Panc1 (cell line): Measurements from ENCODE around the gene FAM200C. TPM values are rescaled to one million over a fixed set of nuclear protein-coding genes. Genes with fewer than 3 reads are reported as not detected.
A peak's percentile ranks its signal among the peaks of the same experiment; 100 is the strongest.

ENCODE experiments used
- ATAC-seq: fragments of 200-7000 bp; cut with Tn5 transposase; 2 replicates; pipeline ENCODE4 v1.9.1; 2020; ENCODE audit warnings: mild to moderate bottlenecking, moderate library complexity
- BruUV-seq: library from RNA; stranded (reverse); fragments of 400-500 nt; replicated peaks from 2 replicates; lab custom pipeline; 2021; lab: Mats Ljungman, UMichigan
- CTCF ChIA-PET: fragments of 300-600 bp; sonication (Branson Sonifier 250); formaldehyde crosslinking; loops from one replicate; lab custom pipeline; 2022; ENCODE audit warnings: antibody characterized with exemption; lab: Charles Lee
- POLR2A ChIA-PET: fragments of 300-600 bp; sonication (Branson Sonifier 250); formaldehyde crosslinking; loops from one replicate; lab custom pipeline; 2022; ENCODE audit warnings: antibody characterized with exemption; lab: Charles Lee
- DNase-seq: peaks from one replicate; pipeline ENCODE4 v3.0.0-alpha.2; 2010; ENCODE audit warnings: low read depth, low spot score
- H3K27ac ChIP-seq: 2 replicates; pipeline ENCODE4 v1.5.1; 2011; ENCODE audit warnings: mild to moderate bottlenecking, low read length, inconsistent platforms
- H3K27me3 ChIP-seq: fragments of 200-500 bp; sonication (Bioruptor generic); 2 replicates; pipeline ENCODE4 v1.6.0; 2014; ENCODE audit warnings: low read length, inconsistent platforms; ENCODE audit not compliant: control insufficient read depth, insufficient read depth
- H3K36me3 ChIP-seq: fragments of 200-500 bp; sonication (Bioruptor generic); 2 replicates; pipeline ENCODE4 v1.5.1; 2014; ENCODE audit warnings: inconsistent platforms, mild to moderate bottlenecking, low read length, moderate library complexity; ENCODE audit not compliant: control insufficient read depth, insufficient read depth
- H3K4me1 ChIP-seq: 2 replicates; pipeline ENCODE4 v1.5.1; 2011; ENCODE audit warnings: inconsistent platforms, mild to moderate bottlenecking, low read length, moderate library complexity; ENCODE audit not compliant: control insufficient read depth, insufficient read depth
- H3K4me3 ChIP-seq, 2 experiments: 2 replicates each; pipeline ENCODE4 v1.5.1; 2011 to 2012; ENCODE audit warnings: low read depth in 2 of 2, low read length in 2 of 2, mild to moderate bottlenecking in 2 of 2, inconsistent platforms in 1 of 2, moderate library complexity in 1 of 2
- H3K9me3 ChIP-seq: fragments of 200-500 bp; sonication (Bioruptor generic); 2 replicates; pipeline ENCODE4 v1.5.1; 2014; ENCODE audit warnings: low read depth, mild to moderate bottlenecking, inconsistent platforms, low read length, moderate library complexity; ENCODE audit not compliant: control insufficient read depth, insufficient read depth
- CTCF ChIP-seq: fragments of 450-650 bp; IDR thresholded peaks from 2 replicates; pipeline ENCODE4 v1.5.1; 2017; ENCODE audit warnings: mild to moderate bottlenecking
- POLR2AphosphoS5 ChIP-seq: IDR thresholded peaks from 2 replicates; pipeline ENCODE4 v1.6.1; 2012; ENCODE audit warnings: mild to moderate bottlenecking, low read depth, low read length, moderate library complexity
- REST ChIP-seq, 2 experiments: IDR thresholded peaks; 2 replicates each; pipeline ENCODE4 v1.6.1; 2011 to 2012; ENCODE audit warnings: low read depth in 2 of 2, control low read depth in 1 of 2, low read length in 1 of 2, mild to moderate bottlenecking in 1 of 2, moderate library complexity in 1 of 2; ENCODE audit not compliant: insufficient read depth in 1 of 2
- SIN3A ChIP-seq: IDR thresholded peaks from 2 replicates; pipeline ENCODE4 v1.6.1; 2012; ENCODE audit warnings: low read depth, mild to moderate bottlenecking, low read length, moderate library complexity, borderline replicate concordance; ENCODE audit not compliant: insufficient read depth
- TCF7L2 ChIP-seq: IDR thresholded peaks from 2 replicates; pipeline ENCODE4 v1.6.1; 2011; ENCODE audit warnings: mild to moderate bottlenecking, low read depth, low read length, inconsistent platforms
- in situ Hi-C: cut with HindIII; loops from 2 replicates; pipeline ENCODE4 v1.10.0; 2016; ENCODE audit warnings: low sequenced_read_pairs, low pct_unique_long_range_greater_than_20kb
- intact Hi-C: fragments of 100-400 bp; cut with micrococcal nuclease; formaldehyde crosslinking; loops from one replicate; pipeline ENCODE4 v1.10.0; 2022; ENCODE audit not compliant: unreplicated experiment
- total RNA-seq: library from RNA; stranded (reverse); gene quantifications from one replicate; pipeline ENCODE4 v1.2.1, GENCODE V29; 2021; ENCODE audit not compliant: unreplicated experiment

Gene FAM200C
- total RNA-seq, 1 experiment from 2014 or later: 3.0 TPM

GRCh38 chr5:160363660-160364395 lies 36.0 kb downstream of the FAM200C start:
- in situ Hi-C loops: no loop called here
- Histone ChIP-seq H3K27me3 (peaks cover 2% of the 10 kb centered on the region), H3K36me3 (no peaks in the 10 kb centered on the region), H3K4me1 (no peaks in the 10 kb centered on the region), H3K4me3 (no peak overlapping the region), H3K27ac (no peak overlapping the region), H3K9me3 (no peaks in the 10 kb centered on the region)
- no TSS peak for BruUV-seq
- CTCF ChIA-PET: no interaction called here
- TF ChIP-seq POLR2AphosphoS5 (no peak), CTCF (no peak), TCF7L2 (no peak)
- DNase-seq: no peak
- ATAC-seq: peak; percentile 40; the same call in 1 of the 2 replicates
- POLR2A ChIA-PET: no interaction called here
- intact Hi-C loops: no loop called here

- DNase-seq (no peak), ATAC-seq (no peak)
- Histone ChIP-seq H3K9me3 (no peaks in the 10 kb centered on the region), H3K36me3 (no peaks in the 10 kb centered on the region), H3K4me3 (no peak overlapping the region), H3K27ac (no peak overlapping the region), H3K27me3 (no peaks in the 10 kb centered on the region), H3K4me1 (no peaks in the 10 kb centered on the region)
- no TSS peak for BruUV-seq
- POLR2A ChIA-PET: no interaction called here
- intact Hi-C loops: no loop called here
- TF ChIP-seq TCF7L2: no peak
- CTCF ChIA-PET: interaction anchor here (0.5 kb wide), 1 partner anchor 8 kb away, joined by 5 read pairs; no protein-coding TSS in a partner anchor
- in situ Hi-C loops: no loop called here
These were observed 36.6 kb downstream of the FAM200C start for GRCh38 chr5:160363211-160363610.

- no peak overlapping the region for H3K27ac ChIP-seq
- no peaks in the 10 kb centered on the region for H3K9me3 ChIP-seq
- intact Hi-C loops: no loop called here
- no peaks in the 10 kb centered on the region for H3K27me3 ChIP-seq
- BruUV-seq: no TSS peak
- no peaks in the 10 kb centered on the region for H3K36me3 ChIP-seq
- POLR2A ChIA-PET: no interaction called here
- DNase-seq (no peak), ATAC-seq (no peak)
- TF ChIP-seq CTCF: no peak
- TF ChIP-seq REST (IDR thresholded peaks at IDR 0.05; ENCODE audit: insufficient read depth in 1 of 2, low read depth in 2 of 2, low read length in 1 of 2): no peak
- no peak for TF ChIP-seq SIN3A
- no peak for TF ChIP-seq POLR2AphosphoS5
- H3K4me3 ChIP-seq: no peak overlapping the region
- H3K4me1 ChIP-seq: no peaks in the 10 kb centered on the region
- in situ Hi-C loops: no loop called here
- CTCF ChIA-PET: no interaction called here
These were observed 38.1 kb downstream of the FAM200C start for GRCh38 chr5:160361624-160362228.
